HFF-Myc (cell line): ENCODE results near the gene DLG4.

Experiments
- DNase-seq: peaks from one replicate; pipeline ENCODE4 v3.0.0-alpha.2; 2011; ENCODE audit warnings: low read depth; ENCODE audit errors: extremely low read depth
- H3K4me3 ChIP-seq: replicated peaks from 2 replicates; pipeline ENCODE4 v1.5.1; 2011; ENCODE audit warnings: low read depth, mild to moderate bottlenecking, control low read depth, low read length
- CTCF ChIP-seq: IDR thresholded peaks from 2 replicates; pipeline ENCODE4 v1.5.1; 2012; ENCODE audit warnings: mild to moderate bottlenecking, low read depth, low read length, control low read depth; ENCODE audit errors: missing control alignments

DLG4 gene

GRCh38 chr17:7260651-7261378 is 41.2 kb upstream of the DLG4 start:
- TF ChIP-seq CTCF: no peak
- no peak for DNase-seq
- H3K4me3 ChIP-seq: peak overlapping the region; percentile 31

- no peak for DNase-seq
- H3K4me3 ChIP-seq: no peak overlapping the region
- no peak for TF ChIP-seq CTCF
Observed at GRCh38 chr17:7260151-7260550, 40.5 kb upstream of the DLG4 start.

- H3K4me3 ChIP-seq: no peak overlapping the region
- no peak for TF ChIP-seq CTCF
- DNase-seq: no peak
Observed at GRCh38 chr17:7259555-7259889, 39.9 kb upstream of the DLG4 start.

- no peak for DNase-seq
- no peak for TF ChIP-seq CTCF
- H3K4me3 ChIP-seq: no peak overlapping the region
Observed at GRCh38 chr17:7258731-7259554, 39.3 kb upstream of the DLG4 start.

- no peak for TF ChIP-seq CTCF
- H3K4me3 ChIP-seq: no peak overlapping the region
- DNase-seq: no peak
Observed at GRCh38 chr17:7256766-7257456, 37.3 kb upstream of the DLG4 start.

GRCh38 chr17:7254511-7254910 is 34.9 kb upstream of the DLG4 start:
- DNase-seq: no peak
- no peak for TF ChIP-seq CTCF
- no peak overlapping the region for H3K4me3 ChIP-seq
